SK-N-SH treated with all-trans-retinoic acid at 6 μM for 48 hours (cell line): ENCODE results near the gene GAB4.

Experiments used
- ATAC-seq: fragments of 200-7000 bp; cut with Tn5 transposase; 3 replicates; pipeline ENCODE4 v1.9.1; 2020; ENCODE audit warnings: mild to moderate bottlenecking, moderate library complexity
- ARNTL ChIP-seq: fragments of 450-650 bp; formaldehyde crosslinking; IDR thresholded peaks from 2 replicates; pipeline ENCODE4 v1.5.0; 2020; ENCODE audit warnings: low read depth, mild to moderate bottlenecking, moderate library complexity, borderline replicate concordance
- BACH2 ChIP-seq: fragments of 250-450 bp; sonication (Bioruptor Pico); IDR thresholded peaks from 2 replicates; pipeline ENCODE4 v1.9.0; 2021; ENCODE audit warnings: mild to moderate bottlenecking, borderline replicate concordance
- CSDC2 ChIP-seq: fragments of 250-450 bp; sonication (Bioruptor Pico); IDR thresholded peaks from 2 replicates; pipeline ENCODE4 v1.5.0; 2020; ENCODE audit warnings: mild to moderate bottlenecking, moderate library complexity
- ESRRG ChIP-seq: fragments of 250-450 bp; sonication (Bioruptor Pico); IDR thresholded peaks from 2 replicates; pipeline ENCODE4 v1.6.1; 2021; ENCODE audit warnings: mild to moderate bottlenecking
- GLIS3 ChIP-seq: fragments of 250-450 bp; sonication (Bioruptor Pico); IDR thresholded peaks from 2 replicates; pipeline ENCODE4 v1.5.0; 2020; ENCODE audit warnings: mild to moderate bottlenecking, moderate library complexity
- ISL1 ChIP-seq: fragments of 250-450 bp; sonication (Bioruptor Pico); IDR thresholded peaks from 2 replicates; pipeline ENCODE4 v2.1.2; 2022; ENCODE audit warnings: mild to moderate bottlenecking, moderate library complexity
- OSR1 ChIP-seq: fragments of 250-450 bp; sonication (Bioruptor Pico); IDR thresholded peaks from 2 replicates; pipeline ENCODE4 v1.8.0; 2022; ENCODE audit warnings: moderate library complexity, mild to moderate bottlenecking, inconsistent platforms
- PPARA ChIP-seq: fragments of 250-450 bp; sonication (Bioruptor Pico); IDR thresholded peaks from 2 replicates; pipeline ENCODE4 v1.5.0; 2020; ENCODE audit warnings: mild to moderate bottlenecking, borderline replicate concordance
- SNAI2 ChIP-seq: fragments of 250-450 bp; sonication (Bioruptor Pico); IDR thresholded peaks from 2 replicates; pipeline ENCODE4 v1.5.0; 2020; ENCODE audit warnings: mild to moderate bottlenecking, moderate library complexity
- TCF4 ChIP-seq: fragments of 250-450 bp; sonication (Bioruptor Pico); IDR thresholded peaks from 2 replicates; pipeline ENCODE4 v1.8.0; 2021; ENCODE audit warnings: mild to moderate bottlenecking, moderate library complexity, borderline replicate concordance
- TOX ChIP-seq: fragments of 250-450 bp; sonication (Bioruptor Pico); IDR thresholded peaks from 2 replicates; pipeline ENCODE4 v1.8.0; 2021; ENCODE audit warnings: mild to moderate bottlenecking, moderate library complexity, borderline replicate concordance
- ZC3H10 ChIP-seq: fragments of 250-450 bp; sonication (Bioruptor Pico); IDR thresholded peaks from 2 replicates; pipeline ENCODE4 v1.5.1; 2021; ENCODE audit warnings: mild to moderate bottlenecking, moderate library complexity
- ZFP3 ChIP-seq: fragments of 250-450 bp; sonication (Bioruptor Pico); IDR thresholded peaks from 2 replicates; pipeline ENCODE4 v1.5.0; 2020; ENCODE audit warnings: mild to moderate bottlenecking, moderate library complexity
- ZFP30 ChIP-seq: fragments of 450-650 bp; formaldehyde crosslinking; IDR thresholded peaks from 2 replicates; pipeline ENCODE4 v1.5.0; 2022; ENCODE audit warnings: mild to moderate bottlenecking, moderate library complexity
- ZNF565 ChIP-seq: fragments of 450-650 bp; formaldehyde crosslinking; conservative IDR thresholded peaks from 2 replicates; pipeline ENCODE4 v1.5.0; 2020; ENCODE audit warnings: low read depth, mild to moderate bottlenecking, moderate library complexity
- ZNF70 ChIP-seq: fragments of 450-650 bp; formaldehyde crosslinking; IDR thresholded peaks from 2 replicates; pipeline ENCODE4 v1.5.0; 2020; ENCODE audit warnings: mild to moderate bottlenecking, moderate library complexity
- ZNF8 ChIP-seq: fragments of 450-650 bp; formaldehyde crosslinking; IDR thresholded peaks from 2 replicates; pipeline ENCODE4 v1.5.0; 2020; ENCODE audit warnings: mild to moderate bottlenecking, moderate library complexity
- TF ChIP-seq, protein P1 (sequence below): fragments of 250-450 bp; sonication (Bioruptor Pico); IDR thresholded peaks from 2 replicates; pipeline ENCODE4 v1.5.0; 2020; ENCODE audit warnings: mild to moderate bottlenecking, moderate library complexity
- TF ChIP-seq, protein P2 (sequence below): fragments of 250-450 bp; sonication (Bioruptor Pico); IDR thresholded peaks from 2 replicates; pipeline ENCODE4 v1.8.0; 2020; ENCODE audit warnings: mild to moderate bottlenecking, moderate library complexity, borderline replicate concordance
- TF ChIP-seq, protein P3 (sequence below): fragments of 250-450 bp; sonication (Bioruptor Pico); IDR thresholded peaks from 2 replicates; pipeline ENCODE4 v1.5.1; 2021; ENCODE audit warnings: mild to moderate bottlenecking, moderate library complexity
- TF ChIP-seq, protein P4 (sequence below): fragments of 250-450 bp; sonication (Bioruptor Pico); IDR thresholded peaks from 2 replicates; pipeline ENCODE4 v1.8.0; 2021; ENCODE audit warnings: low read depth, mild to moderate bottlenecking, moderate library complexity, borderline replicate concordance
- TF ChIP-seq, protein P5 (sequence below): fragments of 250-450 bp; sonication (Bioruptor Pico); IDR thresholded peaks from 2 replicates; pipeline ENCODE4 v1.5.1; 2020; ENCODE audit warnings: low read depth, mild to moderate bottlenecking, moderate library complexity

The GAB4 gene

DNA sequence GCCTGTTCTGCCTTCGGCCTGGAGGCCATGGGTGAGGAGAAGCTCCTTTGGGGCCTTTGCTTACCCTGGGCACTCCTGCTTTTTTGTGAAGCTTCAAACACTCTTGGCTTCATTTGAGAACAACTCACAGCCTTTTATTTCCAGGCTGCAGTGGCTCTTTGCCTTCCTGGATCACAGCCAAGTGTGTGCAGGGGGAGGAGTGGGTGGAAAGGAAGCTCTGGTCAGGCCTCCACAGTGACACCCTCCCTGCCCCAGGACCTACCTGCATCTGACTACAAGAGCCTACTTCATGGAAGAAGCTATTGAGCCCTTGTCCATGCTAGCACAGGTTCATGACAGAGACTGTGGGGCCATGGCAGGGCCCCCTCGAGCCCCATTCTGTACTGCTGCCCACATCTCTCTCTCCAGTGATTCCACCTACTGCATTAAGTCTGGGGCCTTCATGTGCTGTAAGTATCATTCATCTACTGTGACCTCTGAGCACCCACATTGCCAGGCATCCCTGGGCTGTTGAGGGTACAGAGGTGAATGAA, 52.3 kb downstream of the GAB4 start (continued):
- TF ChIP-seq, protein P1, sequence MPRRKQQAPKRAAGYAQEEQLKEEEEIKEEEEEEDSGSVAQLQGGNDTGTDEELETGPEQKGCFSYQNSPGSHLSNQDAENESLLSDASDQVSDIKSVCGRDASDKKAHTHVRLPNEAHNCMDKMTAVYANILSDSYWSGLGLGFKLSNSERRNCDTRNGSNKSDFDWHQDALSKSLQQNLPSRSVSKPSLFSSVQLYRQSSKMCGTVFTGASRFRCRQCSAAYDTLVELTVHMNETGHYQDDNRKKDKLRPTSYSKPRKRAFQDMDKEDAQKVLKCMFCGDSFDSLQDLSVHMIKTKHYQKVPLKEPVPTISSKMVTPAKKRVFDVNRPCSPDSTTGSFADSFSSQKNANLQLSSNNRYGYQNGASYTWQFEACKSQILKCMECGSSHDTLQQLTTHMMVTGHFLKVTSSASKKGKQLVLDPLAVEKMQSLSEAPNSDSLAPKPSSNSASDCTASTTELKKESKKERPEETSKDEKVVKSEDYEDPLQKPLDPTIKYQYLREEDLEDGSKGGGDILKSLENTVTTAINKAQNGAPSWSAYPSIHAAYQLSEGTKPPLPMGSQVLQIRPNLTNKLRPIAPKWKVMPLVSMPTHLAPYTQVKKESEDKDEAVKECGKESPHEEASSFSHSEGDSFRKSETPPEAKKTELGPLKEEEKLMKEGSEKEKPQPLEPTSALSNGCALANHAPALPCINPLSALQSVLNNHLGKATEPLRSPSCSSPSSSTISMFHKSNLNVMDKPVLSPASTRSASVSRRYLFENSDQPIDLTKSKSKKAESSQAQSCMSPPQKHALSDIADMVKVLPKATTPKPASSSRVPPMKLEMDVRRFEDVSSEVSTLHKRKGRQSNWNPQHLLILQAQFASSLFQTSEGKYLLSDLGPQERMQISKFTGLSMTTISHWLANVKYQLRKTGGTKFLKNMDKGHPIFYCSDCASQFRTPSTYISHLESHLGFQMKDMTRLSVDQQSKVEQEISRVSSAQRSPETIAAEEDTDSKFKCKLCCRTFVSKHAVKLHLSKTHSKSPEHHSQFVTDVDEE (CRISPR knock-in tag): no peak
- no peak for TF ChIP-seq GLIS3 (CRISPR knock-in tag)

DNA sequence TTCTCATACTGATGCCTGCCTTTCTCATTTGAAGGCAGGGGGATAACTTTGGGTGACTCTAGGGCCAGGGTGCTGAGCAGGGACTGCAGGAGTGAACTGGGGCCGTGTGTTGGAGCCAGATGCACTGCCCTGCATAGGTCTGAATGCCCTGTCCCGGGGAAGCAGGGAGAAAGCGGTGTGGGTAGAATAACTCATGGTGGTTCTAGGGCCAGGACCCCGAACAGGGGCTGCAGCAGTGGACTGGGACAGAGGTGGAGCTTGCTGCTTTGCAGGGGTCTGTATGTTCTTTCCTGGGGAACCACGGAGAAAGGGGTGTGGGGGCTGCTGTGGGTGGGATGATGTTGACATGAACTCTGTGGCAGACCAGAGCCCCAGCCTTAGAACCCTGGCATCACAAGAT, 52.9 kb downstream of the GAB4 start:
- TF ChIP-seq TOX: no peak
- no peak for TF ChIP-seq CSDC2 (CRISPR knock-in tag)
- TF ChIP-seq TCF4 (CRISPR knock-in tag): no peak
- TF ChIP-seq BACH2 (CRISPR knock-in tag): no peak
- TF ChIP-seq ZNF8 (CRISPR knock-in tag): no peak
- TF ChIP-seq OSR1 (CRISPR knock-in tag): no peak
- TF ChIP-seq ZFP3 (CRISPR knock-in tag): no peak
- TF ChIP-seq, protein P2, sequence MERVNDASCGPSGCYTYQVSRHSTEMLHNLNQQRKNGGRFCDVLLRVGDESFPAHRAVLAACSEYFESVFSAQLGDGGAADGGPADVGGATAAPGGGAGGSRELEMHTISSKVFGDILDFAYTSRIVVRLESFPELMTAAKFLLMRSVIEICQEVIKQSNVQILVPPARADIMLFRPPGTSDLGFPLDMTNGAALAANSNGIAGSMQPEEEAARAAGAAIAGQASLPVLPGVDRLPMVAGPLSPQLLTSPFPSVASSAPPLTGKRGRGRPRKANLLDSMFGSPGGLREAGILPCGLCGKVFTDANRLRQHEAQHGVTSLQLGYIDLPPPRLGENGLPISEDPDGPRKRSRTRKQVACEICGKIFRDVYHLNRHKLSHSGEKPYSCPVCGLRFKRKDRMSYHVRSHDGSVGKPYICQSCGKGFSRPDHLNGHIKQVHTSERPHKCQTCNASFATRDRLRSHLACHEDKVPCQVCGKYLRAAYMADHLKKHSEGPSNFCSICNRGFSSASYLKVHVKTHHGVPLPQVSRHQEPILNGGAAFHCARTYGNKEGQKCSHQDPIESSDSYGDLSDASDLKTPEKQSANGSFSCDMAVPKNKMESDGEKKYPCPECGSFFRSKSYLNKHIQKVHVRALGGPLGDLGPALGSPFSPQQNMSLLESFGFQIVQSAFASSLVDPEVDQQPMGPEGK (CRISPR knock-in tag): no peak
- no peak for TF ChIP-seq ESRRG (CRISPR knock-in tag)
- TF ChIP-seq GLIS3 (CRISPR knock-in tag): no peak
- no peak for TF ChIP-seq PPARA (CRISPR knock-in tag)
- no peak for TF ChIP-seq ARNTL (CRISPR knock-in tag)
- TF ChIP-seq, protein P3, sequence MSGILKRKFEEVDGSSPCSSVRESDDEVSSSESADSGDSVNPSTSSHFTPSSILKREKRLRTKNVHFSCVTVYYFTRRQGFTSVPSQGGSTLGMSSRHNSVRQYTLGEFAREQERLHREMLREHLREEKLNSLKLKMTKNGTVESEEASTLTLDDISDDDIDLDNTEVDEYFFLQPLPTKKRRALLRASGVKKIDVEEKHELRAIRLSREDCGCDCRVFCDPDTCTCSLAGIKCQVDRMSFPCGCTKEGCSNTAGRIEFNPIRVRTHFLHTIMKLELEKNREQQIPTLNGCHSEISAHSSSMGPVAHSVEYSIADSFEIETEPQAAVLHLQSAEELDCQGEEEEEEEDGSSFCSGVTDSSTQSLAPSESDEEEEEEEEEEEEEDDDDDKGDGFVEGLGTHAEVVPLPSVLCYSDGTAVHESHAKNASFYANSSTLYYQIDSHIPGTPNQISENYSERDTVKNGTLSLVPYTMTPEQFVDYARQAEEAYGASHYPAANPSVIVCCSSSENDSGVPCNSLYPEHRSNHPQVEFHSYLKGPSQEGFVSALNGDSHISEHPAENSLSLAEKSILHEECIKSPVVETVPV (CRISPR knock-in tag): no peak
- TF ChIP-seq, all 23 proteins: peak for 0
- no peak for ATAC-seq

DNA sequence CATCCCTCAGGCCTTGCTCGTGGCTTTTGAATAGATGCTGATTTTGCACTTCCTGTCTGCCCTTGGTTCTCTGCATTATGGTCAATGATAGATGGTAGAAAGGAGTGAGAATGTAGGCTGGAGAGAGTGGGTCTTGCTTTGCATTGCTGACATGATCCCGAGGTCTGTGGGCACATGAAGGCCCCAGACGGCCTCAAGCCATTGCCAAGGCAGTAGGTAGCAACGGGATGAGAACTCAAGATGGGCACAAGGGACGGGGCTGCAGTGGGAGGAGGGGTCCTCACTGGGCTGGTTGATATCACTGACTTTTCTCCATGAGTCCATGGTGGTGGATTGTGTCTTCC, 54.0 kb downstream of the GAB4 start:
- TF ChIP-seq OSR1 (CRISPR knock-in tag) (no peak), SNAI2 (no peak), ZNF8 (CRISPR knock-in tag) (no peak), ZFP3 (CRISPR knock-in tag) (no peak), ZC3H10 (CRISPR knock-in tag) (no peak), ESRRG (CRISPR knock-in tag) (no peak), TOX (no peak), ZNF70 (CRISPR knock-in tag) (no peak), ZNF565 (CRISPR knock-in tag) (no peak), ISL1 (no peak), ZFP30 (CRISPR knock-in tag) (no peak), GLIS3 (CRISPR knock-in tag) (no peak)
- TF ChIP-seq, protein P4, sequence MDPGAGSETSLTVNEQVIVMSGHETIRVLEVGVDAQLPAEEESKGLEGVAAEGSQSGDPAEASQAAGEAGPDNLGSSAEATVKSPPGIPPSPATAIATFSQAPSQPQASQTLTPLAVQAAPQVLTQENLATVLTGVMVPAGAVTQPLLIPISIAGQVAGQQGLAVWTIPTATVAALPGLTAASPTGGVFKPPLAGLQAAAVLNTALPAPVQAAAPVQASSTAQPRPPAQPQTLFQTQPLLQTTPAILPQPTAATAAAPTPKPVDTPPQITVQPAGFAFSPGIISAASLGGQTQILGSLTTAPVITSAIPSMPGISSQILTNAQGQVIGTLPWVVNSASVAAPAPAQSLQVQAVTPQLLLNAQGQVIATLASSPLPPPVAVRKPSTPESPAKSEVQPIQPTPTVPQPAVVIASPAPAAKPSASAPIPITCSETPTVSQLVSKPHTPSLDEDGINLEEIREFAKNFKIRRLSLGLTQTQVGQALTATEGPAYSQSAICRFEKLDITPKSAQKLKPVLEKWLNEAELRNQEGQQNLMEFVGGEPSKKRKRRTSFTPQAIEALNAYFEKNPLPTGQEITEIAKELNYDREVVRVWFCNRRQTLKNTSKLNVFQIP: no peak
- TF ChIP-seq, protein P5, sequence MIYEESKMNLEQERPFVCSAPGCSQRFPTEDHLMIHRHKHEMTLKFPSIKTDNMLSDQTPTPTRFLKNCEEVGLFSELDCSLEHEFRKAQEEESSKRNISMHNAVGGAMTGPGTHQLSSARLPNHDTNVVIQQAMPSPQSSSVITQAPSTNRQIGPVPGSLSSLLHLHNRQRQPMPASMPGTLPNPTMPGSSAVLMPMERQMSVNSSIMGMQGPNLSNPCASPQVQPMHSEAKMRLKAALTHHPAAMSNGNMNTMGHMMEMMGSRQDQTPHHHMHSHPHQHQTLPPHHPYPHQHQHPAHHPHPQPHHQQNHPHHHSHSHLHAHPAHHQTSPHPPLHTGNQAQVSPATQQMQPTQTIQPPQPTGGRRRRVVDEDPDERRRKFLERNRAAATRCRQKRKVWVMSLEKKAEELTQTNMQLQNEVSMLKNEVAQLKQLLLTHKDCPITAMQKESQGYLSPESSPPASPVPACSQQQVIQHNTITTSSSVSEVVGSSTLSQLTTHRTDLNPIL (CRISPR knock-in tag): no peak
- TF ChIP-seq, protein P1 (CRISPR knock-in tag): no peak
- TF ChIP-seq, protein P2 (CRISPR knock-in tag): no peak
- TF ChIP-seq, protein P3 (CRISPR knock-in tag): no peak
- ATAC-seq: no peak
